HepG2 (cell line): ENCODE data around the gene NUCB1. TPM values are rescaled to one million over a fixed set of nuclear protein-coding genes. Genes with fewer than 3 reads are reported as not detected.

Source experiments
- AHR ChIP-seq: IDR thresholded peaks from 2 replicates; pipeline ENCODE4 v1.6.1; 2018; ENCODE audit warnings: missing genetic modification reagents, missing compliant biosample characterization
- ATF4 ChIP-seq, 2 experiments: fragments of 450-650 bp in 1 of 2; sonication (generic) in 1 of 2; formaldehyde crosslinking; IDR thresholded peaks; 2 replicates each; pipeline versions ENCODE4 v1.5.0 to v1.8.0; 2020 to 2022; ENCODE audit warnings: mild to moderate bottlenecking in 1 of 2, missing genetic modification reagents in 1 of 2
- BORCS8-MEF2B ChIP-seq: sonication (generic); formaldehyde crosslinking; IDR thresholded peaks from 2 replicates; pipeline ENCODE4 v1.8.0; 2022; ENCODE audit warnings: mild to moderate bottlenecking, missing genetic modification reagents
- CREB1 ChIP-seq, 2 experiments: fragments of 450-650 bp in 1 of 2; IDR thresholded peaks; 2 replicates each; pipeline ENCODE4 v1.6.1; 2016 to 2017; ENCODE audit warnings: control low read depth in 1 of 2, mild to moderate bottlenecking in 1 of 2, missing compliant biosample characterization in 1 of 2, missing genetic modification characterization in 1 of 2
- DNMT3B ChIP-seq: conservative IDR thresholded peaks from 2 replicates; pipeline ENCODE4 v1.6.1; 2016; ENCODE audit warnings: missing biosample characterization, control low read depth
- HIVEP1 ChIP-seq: sonication (generic); formaldehyde crosslinking; IDR thresholded peaks from 2 replicates; pipeline ENCODE4 v1.4.0; 2020; ENCODE audit warnings: mild to moderate bottlenecking, missing genetic modification reagents
- MXI1 ChIP-seq: IDR thresholded peaks from 3 replicates; pipeline ENCODE4 v1.6.1; 2012; ENCODE audit warnings: low read depth, low read length, inconsistent platforms, borderline replicate concordance
- NFAT5 ChIP-seq: sonication (generic); formaldehyde crosslinking; IDR thresholded peaks from 2 replicates; pipeline ENCODE4 v1.4.0; 2020; ENCODE audit warnings: missing genetic modification reagents
- RXRB ChIP-seq: IDR thresholded peaks from 2 replicates; pipeline ENCODE4 v1.6.1; 2016; ENCODE audit warnings: borderline replicate concordance, missing genetic modification reagents, missing compliant biosample characterization
- SALL2 ChIP-seq: sonication (generic); formaldehyde crosslinking; IDR thresholded peaks from 2 replicates; pipeline ENCODE4 v1.8.1; 2023; ENCODE audit warnings: mild to moderate bottlenecking, missing genetic modification reagents, inconsistent platforms
- SP2 ChIP-seq: sonication (generic); formaldehyde crosslinking; IDR thresholded peaks from 2 replicates; pipeline ENCODE4 v1.5.1; 2020; ENCODE audit warnings: mild to moderate bottlenecking, missing genetic modification reagents
- WIZ ChIP-seq: sonication (generic); formaldehyde crosslinking; IDR thresholded peaks from 2 replicates; pipeline ENCODE4 v1.5.1; 2020; ENCODE audit warnings: mild to moderate bottlenecking, missing genetic modification reagents
- YEATS2 ChIP-seq: sonication (generic); formaldehyde crosslinking; IDR thresholded peaks from 2 replicates; pipeline ENCODE4 v1.4.0; 2020; ENCODE audit warnings: missing genetic modification reagents, borderline replicate concordance
- ZMAT5 ChIP-seq: sonication (generic); formaldehyde crosslinking; IDR thresholded peaks from 2 replicates; pipeline ENCODE4 v1.5.0; 2020; ENCODE audit warnings: mild to moderate bottlenecking, low read depth, missing genetic modification reagents, borderline replicate concordance
- ZNF646 ChIP-seq: sonication (generic); formaldehyde crosslinking; IDR thresholded peaks from 2 replicates; pipeline ENCODE4 v1.9.0; 2021; ENCODE audit warnings: mild to moderate bottlenecking, missing genetic modification reagents
- polyA plus RNA-seq, 8 experiments: library from polyadenylated mRNA; depleted of rRNA in 3 of 8; stranded (reverse) in 7 of 8; unstranded in 1 of 8; fragments of >200 nt; fragmentation: Illumina TruSeq in 4 of 8; extraction: Trizol in 4 of 8; gene quantifications; 2 replicates each; pipeline versions ENCODE4 v1.2.1 to v1.2.3, GENCODE V29; 2011 to 2016; ENCODE audit warnings: low read depth in 4 of 8, missing spikeins in 1 of 8, mixed read lengths in 1 of 8; ENCODE audit not compliant: insufficient read depth in 1 of 8
- total RNA-seq, 5 experiments: library from RNA; depleted of rRNA; stranded (reverse); fragments of >200 nt; fragmentation: Illumina TruSeq; extraction: Trizol; gene quantifications; 2 replicates each; pipeline ENCODE4 v1.2.3, GENCODE V29; 2016; ENCODE audit warnings: low read depth in 1 of 5

NUCB1 gene
- total and polyA plus RNA-seq, 2 of the 13 experiments (the other 11 are each of a cell fraction or from before 2014, with no cell fraction given) = 82.3 to 106 TPM

- no peak for TF ChIP-seq CREB1 (IDR thresholded peaks at IDR 0.05)
- TF ChIP-seq CREB1 (CRISPR knock-in tag; IDR thresholded peaks at IDR 0.05) = no peak
- 0 out of 2 replicates have a peak, but pooled peaks have one; percentile 50 for TF ChIP-seq WIZ
- TF ChIP-seq HIVEP1 (CRISPR knock-in tag) = 0 out of 2 replicates have a peak, but pooled peaks have one; percentile 30
- no peak for TF ChIP-seq SALL2 (CRISPR knock-in tag)
- peak; percentile 82 for TF ChIP-seq BORCS8-MEF2B
- TF ChIP-seq ATF4 (CRISPR knock-in tag; IDR thresholded peaks at IDR 0.05) = peak in 1 of 2 experiments; percentile 66; a peak in 1 of 4 replicates
- TF ChIP-seq DNMT3B (CRISPR knock-in tag) = peak; percentile 77
- TF ChIP-seq ZNF646 (CRISPR knock-in tag) = no peak
- TF ChIP-seq RXRB (CRISPR knock-in tag) = peak; percentile 87
- peak; percentile 48; the same call in 1 of the 2 replicates for TF ChIP-seq SP2 (CRISPR knock-in tag)
- TF ChIP-seq YEATS2 (CRISPR knock-in tag) = peak; percentile 59; the same call in 1 of the 2 replicates
- TF ChIP-seq AHR = peak; percentile 70
- TF ChIP-seq MXI1 = no peak; the same call in 2 of the 3 replicates
- TF ChIP-seq ZMAT5 = no peak
- TF ChIP-seq NFAT5 = no peak
Measured at GRCh38 chr19:48962029-48962848, 62.1 kb downstream of the NUCB1 start (continued).
